COLO668 (cell line): Measurements from ENCODE around the gene POLR2F.

Source experiments
- DNase-seq: peaks from one replicate; lab custom pipeline; 2025; ENCODE audit not compliant: unreplicated experiment; lab: John Stamatoyannopoulos, UW

POLR2F gene

DNA sequence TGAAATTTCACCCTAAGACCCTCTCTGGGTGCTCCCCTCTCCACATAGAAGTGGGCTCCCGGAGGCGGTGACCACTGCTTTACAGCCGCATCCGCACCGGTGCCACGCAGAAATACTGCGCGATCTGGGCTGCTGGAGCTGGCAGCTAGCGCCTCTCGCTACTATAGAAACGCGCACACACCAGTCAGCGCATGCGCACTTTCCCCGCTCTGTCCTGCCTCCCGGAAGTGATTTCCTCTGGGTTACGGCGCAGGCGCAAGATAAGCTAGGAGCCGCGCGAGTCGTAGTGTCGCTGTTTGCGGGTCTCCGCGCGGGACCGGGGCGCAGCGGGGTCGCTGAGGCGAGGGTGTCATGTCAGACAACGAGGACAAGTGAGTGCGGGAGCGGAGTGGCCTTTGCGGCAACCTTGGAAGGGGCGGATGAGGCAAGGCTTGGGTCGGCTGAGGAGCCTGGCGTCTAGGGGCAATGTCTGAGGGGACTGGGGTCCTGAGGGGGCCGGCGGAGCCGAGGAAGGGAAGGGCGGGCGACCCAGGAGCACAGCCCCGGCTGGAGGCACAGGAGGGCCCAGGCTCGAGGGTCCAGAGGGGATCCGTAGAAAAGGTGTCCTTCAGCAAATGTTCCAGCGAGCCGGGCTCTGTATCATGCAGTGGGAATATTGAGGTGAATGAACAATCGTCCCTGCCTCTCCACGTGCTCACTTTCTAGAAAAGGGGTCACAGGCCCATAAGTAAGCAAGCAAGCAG lies at the start of gene POLR2F, which contains the start of gene C22orf23:
Gene POLR2F (plus strand): TSS at position 263 of the 743 bp plus-strand sequence. CDS start 89 bp downstream, at position 352.
Gene C22orf23 (minus strand): TSS at position 165 of the 743 bp plus-strand sequence. CDS start 452 bp downstream, outside the sequence.
- peak; percentile 97 for DNase-seq

DNA sequence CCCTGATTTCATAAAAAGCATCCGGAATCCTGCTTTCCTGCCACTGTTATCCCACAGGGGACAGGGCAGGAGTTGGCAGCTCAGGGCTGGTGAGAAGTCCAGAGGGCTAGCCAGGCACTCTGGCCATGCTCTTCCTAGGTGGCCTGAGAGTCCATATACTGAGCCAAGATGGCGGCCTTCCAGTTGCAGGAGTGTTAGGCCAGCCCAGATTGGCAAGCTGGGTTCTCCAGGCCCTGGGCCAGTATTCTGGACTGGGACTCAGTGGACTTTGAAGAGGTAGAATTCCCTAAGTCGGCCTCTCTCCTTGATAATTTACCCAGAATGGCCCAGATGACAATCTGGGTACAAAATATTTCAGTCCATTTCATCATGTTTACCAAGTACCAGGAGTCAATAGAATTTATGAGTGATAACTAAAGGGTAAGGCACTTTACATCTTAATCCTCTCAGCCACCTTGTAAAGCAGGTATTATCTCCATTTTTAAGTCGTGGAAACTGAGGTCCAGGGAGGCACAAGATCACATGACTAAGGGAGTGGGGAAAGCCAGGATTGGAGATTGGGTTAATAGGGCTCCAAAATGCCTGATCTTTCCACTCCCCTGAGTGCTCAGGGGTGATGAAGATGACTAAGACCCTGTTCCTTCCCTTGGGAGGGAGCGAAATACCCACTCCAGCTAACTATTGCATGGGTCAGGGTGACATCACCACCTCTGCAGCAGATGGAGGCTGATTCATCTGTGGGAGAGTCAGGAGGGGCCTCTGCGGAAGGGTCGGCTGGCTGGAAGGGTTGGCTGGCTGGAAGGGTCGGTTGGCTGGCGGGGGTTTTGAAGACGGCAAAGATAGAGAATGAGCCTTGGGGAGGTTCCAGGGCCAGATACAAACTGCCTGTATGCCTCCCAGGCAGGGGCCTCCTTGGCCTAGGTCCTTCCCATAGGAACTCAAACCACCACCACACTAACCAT lies 48.6 kb upstream of the POLR2F start:
- DNase-seq: no peak

DNA sequence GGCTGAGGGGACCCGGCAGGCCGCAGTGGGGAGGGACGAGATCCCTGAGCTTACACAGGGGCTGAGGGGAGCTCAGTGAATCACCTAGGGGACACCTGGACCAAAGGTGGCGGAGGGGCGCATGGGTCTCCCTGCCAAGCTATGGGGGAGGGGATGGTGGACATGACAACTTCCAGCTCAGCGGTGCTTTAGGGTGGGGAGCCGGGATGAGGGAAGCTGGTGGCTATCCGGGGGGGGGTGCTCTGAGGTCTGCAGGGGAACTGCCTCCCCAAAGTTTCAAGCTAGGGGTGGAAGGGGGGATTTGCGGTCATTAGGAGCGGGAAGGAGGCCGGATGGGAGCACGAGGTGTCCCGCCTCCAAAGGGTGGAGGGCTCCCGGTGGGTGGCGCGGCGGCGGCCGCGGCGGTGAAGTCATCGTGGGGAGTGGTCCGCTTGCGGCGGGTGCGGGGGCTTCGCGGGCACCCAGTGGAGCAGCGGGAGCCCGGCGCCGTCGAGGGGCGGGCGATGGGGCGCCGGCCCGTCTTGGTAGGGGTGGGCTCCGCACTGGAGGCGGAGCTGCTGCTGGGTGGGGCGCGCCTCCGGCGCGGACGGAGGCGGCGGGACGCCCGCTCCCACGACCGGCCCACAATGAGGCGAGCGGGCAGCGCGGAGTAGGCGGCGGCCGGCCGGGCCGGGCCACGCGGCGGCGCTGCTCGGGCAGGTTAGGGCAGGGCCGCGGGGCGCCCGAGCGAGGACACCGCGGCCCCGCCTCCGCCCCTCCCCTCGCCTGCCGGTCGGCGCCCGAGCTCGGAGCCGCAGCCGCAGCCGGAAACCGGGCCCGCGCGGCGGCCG lies 47.8 kb upstream of the POLR2F start, which contains the start of gene MICALL1:
Gene MICALL1 (plus strand): TSS at position 764 of the 830 bp plus-strand sequence. CDS start 126 bp downstream, outside the sequence.
- DNase-seq: peak; percentile 88

DNA sequence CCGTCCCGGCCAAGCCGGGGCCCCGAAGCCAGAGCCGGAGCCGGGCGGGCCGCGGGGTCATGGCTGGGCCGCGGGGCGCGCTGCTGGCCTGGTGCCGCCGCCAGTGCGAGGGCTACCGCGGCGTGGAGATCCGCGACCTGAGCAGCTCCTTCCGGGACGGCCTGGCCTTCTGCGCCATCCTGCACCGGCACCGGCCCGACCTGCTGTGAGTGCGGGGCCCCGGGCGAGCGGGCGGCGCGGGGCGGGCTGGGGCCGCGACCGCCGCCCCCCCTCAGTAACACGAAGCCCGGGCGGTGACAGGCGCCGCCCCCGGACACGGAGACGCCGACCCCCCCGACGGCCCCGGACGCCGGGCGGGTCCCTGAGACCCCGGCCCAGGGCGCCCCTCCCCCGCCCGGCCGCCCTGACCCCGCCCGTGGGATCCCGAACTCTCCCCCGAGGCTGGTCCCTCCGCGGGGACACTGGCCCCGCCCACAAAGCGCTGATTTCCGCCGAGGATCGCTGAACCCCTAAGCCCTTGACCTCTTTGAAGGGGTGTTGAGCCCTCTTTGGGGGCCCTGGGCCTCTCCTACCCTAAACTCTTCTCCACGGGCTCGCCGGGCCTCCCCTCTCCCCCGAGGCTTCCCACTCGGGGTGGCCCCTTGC lies 47.0 kb upstream of the POLR2F start:
- peak; percentile 23 for DNase-seq

DNA sequence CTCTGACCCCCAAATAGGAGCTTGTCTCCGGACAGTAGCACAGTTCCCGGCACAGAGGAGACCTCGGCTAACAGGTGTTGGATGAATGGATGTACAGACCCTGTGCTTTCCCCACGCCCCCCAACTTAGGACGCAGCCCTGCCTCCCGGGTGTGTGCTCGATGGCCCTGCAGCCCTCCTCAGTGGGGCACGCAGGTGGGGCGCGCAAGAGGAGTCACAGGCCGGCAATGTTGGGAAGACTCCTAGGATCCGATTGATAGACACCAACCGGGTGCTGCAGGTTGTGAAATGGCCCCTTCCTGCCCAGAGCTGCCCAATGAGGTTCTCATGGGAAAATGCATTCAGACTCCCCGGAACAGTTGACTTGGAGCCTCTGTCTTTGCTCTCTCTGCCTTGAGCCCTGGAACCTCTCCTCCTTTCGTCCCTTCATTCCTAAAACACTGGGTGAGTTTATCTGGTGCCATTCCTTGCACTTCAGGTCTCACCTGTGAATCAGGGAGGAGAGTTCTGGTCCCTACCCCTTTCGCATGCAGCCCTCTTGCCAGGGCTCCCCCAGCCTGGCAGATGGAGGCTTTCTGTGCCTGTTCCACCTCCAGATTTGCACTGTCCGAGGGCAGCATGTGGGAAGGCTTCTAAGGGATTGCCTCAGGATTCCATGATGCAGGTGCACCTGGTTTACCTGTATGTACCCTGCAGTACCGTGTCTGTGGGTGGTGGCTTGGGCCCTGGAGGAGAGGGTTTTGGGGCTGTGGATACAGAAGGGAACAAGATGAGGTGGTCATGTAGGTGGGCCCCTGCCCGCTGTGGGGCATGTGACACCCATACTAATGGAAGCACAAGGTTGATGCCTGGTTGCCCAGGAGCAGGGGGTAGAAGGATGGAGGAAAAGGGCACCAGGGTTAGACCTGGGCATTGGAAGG lies 46.2 kb upstream of the POLR2F start:
- peak; percentile 7 for DNase-seq

GRCh38 chr22:37909766-37910165 lies 43.7 kb upstream of the POLR2F start:
- DNase-seq: no peak

GRCh38 chr22:37910890-37911672 lies 42.4 kb upstream of the POLR2F start:
- DNase-seq: peak; percentile 61

GRCh38 chr22:37911697-37912096 lies 41.8 kb upstream of the POLR2F start:
- no peak for DNase-seq

- DNase-seq: no peak
Measured at GRCh38 chr22:37912171-37912570, 41.3 kb upstream of the POLR2F start.

GRCh38 chr22:37913233-37913721 lies 40.2 kb upstream of the POLR2F start:
- no peak for DNase-seq

DNA sequence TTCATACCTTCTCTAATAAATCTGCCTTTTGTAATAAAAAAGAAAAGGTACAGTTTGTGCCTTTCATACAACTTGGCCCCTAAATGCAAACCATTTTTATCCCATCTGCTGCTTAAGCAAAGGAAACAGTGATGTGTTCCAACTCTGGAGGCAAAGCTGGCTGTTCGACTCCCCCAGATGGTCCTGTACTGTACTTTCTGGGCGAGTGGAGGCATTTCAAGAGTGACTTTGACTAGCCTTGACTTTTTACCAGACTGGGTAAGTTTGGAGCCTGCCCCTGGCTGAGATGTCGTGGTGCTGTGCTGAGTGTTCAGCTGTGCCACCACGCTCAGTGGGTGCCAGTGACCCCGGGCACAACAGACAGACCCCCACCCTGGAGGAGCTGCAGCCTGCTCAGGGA lies 37.2 kb upstream of the POLR2F start:
- no peak for DNase-seq

DNA sequence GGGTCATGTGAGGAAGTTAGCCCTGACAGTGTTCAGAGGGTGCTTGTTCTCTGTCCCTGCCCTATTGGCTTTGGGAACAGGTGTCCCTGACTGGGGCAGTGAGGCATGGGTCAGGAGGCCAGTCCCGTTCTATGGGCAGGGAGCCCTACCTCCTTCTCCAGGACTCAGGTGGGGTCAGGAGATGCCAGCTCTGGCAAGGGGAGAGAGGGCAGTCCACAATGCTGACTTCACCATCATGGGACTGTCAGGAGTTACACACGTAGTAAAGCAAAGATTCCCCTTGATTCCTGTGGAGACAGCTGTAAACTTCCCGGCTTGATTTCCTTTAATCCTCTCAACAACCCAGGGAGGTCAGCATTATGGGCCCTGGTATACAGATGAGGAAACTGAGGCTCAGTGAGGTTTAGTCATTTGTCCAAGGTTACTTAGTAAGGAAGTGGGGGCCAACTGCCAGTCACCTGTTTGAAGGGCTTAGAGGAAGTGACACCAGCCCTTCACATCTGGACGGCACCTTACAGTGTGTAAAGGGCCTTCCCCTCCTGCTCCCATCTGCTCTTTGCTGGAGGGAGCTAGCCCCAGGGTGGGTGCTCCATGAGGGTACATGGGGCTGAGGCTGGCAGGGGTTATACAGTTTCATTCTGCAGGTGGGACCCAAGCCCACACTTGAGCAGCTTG lies 35.5 kb upstream of the POLR2F start:
- DNase-seq: no peak

- DNase-seq: no peak
Measured at GRCh38 chr22:37918580-37919270, 34.8 kb upstream of the POLR2F start.

DNA sequence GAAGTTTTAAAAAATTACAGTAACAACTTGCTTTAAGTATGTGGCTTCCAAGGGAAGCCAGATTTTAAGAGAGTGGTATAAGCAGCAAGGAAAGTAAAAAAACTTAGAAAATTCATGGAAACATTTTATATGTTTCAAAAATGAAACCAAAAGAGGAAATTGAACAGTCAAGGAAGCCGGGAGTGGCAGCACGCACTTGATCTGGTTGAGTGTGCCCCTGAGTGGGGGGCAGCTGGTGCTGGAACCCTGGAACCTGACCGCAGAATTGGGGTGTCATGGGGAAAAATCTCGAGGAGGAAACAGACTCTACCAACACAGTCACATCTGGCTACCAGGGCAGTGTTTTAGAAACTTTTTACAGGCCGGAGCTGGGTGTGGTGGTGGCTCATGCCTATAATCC lies 33.4 kb upstream of the POLR2F start:
- no peak for DNase-seq

DNA sequence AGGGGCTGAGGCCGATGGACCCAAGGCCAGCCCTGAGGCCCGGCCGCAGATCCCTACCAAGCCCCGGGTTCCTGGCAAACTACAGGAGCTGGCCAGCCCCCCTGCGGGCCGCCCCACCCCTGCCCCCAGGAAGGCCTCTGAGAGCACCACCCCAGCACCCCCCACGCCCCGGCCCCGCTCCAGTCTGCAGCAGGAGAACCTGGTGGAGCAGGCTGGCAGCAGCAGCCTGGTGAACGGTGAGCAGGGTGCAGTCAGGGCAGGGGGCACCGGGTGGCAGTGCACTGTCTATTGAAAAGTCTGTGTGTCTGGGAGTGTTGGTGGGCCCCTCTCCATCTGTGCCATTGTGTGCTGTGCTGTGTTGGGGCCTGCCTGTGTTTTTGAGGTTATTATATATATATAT lies 31.3 kb upstream of the POLR2F start:
- DNase-seq: no peak

- no peak for DNase-seq
Measured at GRCh38 chr22:37923927-37924326, 29.6 kb upstream of the POLR2F start.

GRCh38 chr22:37924386-37925065 lies 29.0 kb upstream of the POLR2F start:
- no peak for DNase-seq
